HG02678 (cell line): ENCODE measurements around the gene DLL1.
A peak's percentile ranks its signal among the peaks of the same experiment; 100 is the strongest.
"Not testable (repeated sequence)": the region's sequence is repeated elsewhere in the genome, so short reads cannot be mapped to it uniquely, and the experiment has no call there.

Experiments
- ATAC-seq: cut with Tn5 transposase; IDR thresholded peaks from one replicate; pipeline ENCODE4 v1.9.1; 2021; ENCODE audit warnings: mild to moderate bottlenecking, moderate library complexity; ENCODE audit not compliant: unreplicated experiment

Gene DLL1

DNA sequence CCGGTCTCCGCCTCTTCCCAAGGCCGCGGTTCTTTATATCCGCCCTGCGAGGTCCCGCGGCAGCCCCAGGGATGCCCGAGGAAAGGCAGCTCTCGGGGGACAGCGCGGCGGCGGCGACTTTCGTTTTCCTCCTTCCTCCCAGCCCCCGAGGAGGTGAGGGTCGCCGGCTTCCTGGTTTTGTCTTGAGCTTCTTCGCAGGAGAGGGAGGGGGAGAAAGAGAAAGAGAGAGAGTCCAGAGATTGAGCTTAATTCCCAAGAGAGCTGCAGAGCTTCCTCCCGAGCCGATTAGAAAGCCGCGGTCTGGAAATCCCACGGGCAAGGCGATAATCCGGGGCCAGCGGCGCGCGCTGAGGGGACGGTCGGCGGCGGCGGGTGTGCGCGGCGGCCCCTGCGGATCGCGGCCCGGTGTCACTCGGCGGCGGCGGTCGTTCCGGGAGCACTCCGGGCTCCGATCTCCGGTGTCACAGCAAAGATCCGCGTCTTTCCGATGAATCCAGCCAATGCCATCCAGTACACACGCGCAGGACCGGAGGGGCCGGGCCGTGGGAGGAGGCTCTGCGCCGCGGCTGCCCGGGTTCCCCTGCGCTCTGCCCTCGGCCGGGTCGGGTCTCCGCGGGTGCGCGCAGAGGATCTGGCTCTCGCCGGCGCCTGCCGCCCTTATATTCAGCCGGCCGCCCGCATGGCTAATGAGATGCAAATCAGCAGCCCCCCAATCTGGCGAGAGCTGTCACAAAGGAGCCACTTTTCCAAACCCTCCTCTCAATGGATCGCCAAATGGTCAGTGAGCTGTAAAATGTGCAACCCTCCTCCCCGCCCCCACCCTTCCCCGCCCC lies at the start of gene DLL1:
Gene DLL1 (minus strand): TSS at position 783 of the 833 bp plus-strand sequence. CDS start 939 bp downstream, outside the sequence.
- no peak for ATAC-seq

GRCh38 chr6:170335199-170335598 lies 44.3 kb upstream of the DLL1 start:
- not testable (repeated sequence) for ATAC-seq

GRCh38 chr6:170329321-170329720 lies 38.4 kb upstream of the DLL1 start:
- ATAC-seq = no peak

GRCh38 chr6:170317718-170318117 lies 26.8 kb upstream of the DLL1 start:
- ATAC-seq = no peak

GRCh38 chr6:170317076-170317475 lies 26.2 kb upstream of the DLL1 start:
- no peak for ATAC-seq

DNA sequence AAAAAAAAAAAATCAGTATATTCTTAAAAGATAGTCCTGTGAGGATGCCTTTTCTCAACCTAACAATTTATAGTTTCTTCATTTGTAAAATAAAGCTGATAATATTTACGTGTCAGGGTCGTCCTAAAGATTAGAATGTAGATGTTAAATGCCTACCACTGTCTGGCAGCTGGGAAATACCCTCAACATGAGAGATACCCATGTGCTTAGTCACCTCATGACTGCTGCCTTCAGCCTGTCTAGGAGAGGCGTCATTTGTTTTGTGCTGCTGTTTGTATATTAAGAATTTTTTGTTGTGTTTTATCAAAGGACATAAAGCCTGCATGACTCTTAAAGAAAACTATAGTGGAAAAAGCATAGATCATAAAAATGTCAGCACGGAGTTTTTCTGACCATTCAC lies 25.2 kb upstream of the DLL1 start:
- ATAC-seq = no peak

- no peak for ATAC-seq
Measured at GRCh38 chr6:170314983-170315382, 24.1 kb upstream of the DLL1 start.

- ATAC-seq = no peak
Measured at GRCh38 chr6:170313716-170314295, 22.9 kb upstream of the DLL1 start.

- no peak for ATAC-seq
Measured at GRCh38 chr6:170312876-170313275, 22.0 kb upstream of the DLL1 start.

GRCh38 chr6:170311696-170312095 lies 20.8 kb upstream of the DLL1 start:
- no peak for ATAC-seq

- no peak for ATAC-seq
Measured at GRCh38 chr6:170308761-170309160, 17.9 kb upstream of the DLL1 start.

DNA sequence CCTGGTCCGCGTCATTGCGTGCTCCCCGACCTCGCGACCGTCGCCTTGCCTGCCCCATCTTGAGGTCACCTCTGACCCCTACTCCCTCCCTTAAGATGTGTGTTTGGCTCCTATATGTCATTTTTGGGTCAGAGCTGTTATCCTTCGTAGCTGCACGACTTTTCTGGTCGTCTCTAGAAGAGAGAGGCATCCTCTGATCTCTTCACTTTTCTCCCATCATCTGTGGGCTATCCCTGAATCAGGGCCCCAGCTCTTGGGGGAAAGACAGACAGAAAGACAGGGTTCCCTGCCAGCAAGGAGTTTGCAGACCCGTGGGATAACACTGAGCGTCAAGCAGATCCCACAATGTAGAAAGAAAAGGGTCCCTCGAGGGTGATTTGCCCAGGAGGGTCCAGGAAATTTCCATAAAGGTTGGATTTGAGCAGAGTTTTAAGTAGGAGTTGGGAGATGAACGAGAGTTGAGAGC lies 16.2 kb upstream of the DLL1 start:
- ATAC-seq = no peak

GRCh38 chr6:170306324-170307079 lies 15.6 kb upstream of the DLL1 start, which contains the start of gene FAM120B:
TSS of gene FAM120B (plus strand) at chr6:170306758. CDS start at chr6:170317391, 10,633 bp downstream.
- ATAC-seq = peak; percentile 98

GRCh38 chr6:170305805-170306323 lies 15.0 kb upstream of the DLL1 start:
- no peak for ATAC-seq

GRCh38 chr6:170301184-170301583 lies 10.3 kb upstream of the DLL1 start:
- no peak for ATAC-seq

- ATAC-seq = no peak
Measured at GRCh38 chr6:170298688-170299087, 7.8 kb upstream of the DLL1 start.

GRCh38 chr6:170297576-170298330 lies 6.9 kb upstream of the DLL1 start:
- no peak for ATAC-seq

- peak; percentile 30 for ATAC-seq
Measured at GRCh38 chr6:170296746-170297575, 6.1 kb upstream of the DLL1 start.

DNA sequence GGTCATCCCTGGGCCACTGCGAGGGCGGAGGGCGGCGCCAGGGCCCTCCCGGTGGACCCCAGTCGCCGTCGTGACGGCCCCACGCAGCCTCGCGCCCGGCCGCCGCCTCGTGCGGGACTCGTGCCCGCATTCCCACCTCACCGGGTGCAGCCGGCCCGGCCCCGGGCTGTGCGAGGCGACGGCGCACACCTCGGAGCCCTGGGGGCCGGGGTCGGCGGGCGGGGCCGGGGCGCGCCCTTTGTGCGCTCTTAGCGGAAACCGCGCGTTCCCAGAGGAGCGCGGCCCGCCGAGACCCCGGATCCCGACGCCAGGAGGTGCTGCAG lies 5.5 kb upstream of the DLL1 start:
- ATAC-seq = no peak
